SK-N-SH (cell line): Measurements from ENCODE around the gene SND1. TPM values are rescaled to one million over a fixed set of nuclear protein-coding genes. Genes with fewer than 3 reads are reported as not detected.
A peak's percentile ranks its signal among the peaks of the same experiment; 100 is the strongest.

ENCODE experiments used
- CTCF ChIA-PET: fragments of 300-600, 350-600 bp; formaldehyde crosslinking; extraction: SDS; loops from one replicate; lab custom pipeline; 2021; lab: Yijun Ruan, JAX
- POLR2A ChIA-PET: fragments of 350-600 bp; sonication (Branson Sonifier 250); formaldehyde crosslinking; extraction: SDS; loops from one replicate; lab custom pipeline; 2020; ENCODE audit warnings: antibody characterized with exemption, inconsistent platforms; lab: Yijun Ruan, JAX
- DNase-seq: peaks from one replicate; pipeline ENCODE4 v3.0.0; 2012
- H2AFZ ChIP-seq: fragments of 200-600 bp; sonication (generic); 2 replicates; pipeline ENCODE4 v1.8.1; 2016; ENCODE audit warnings: antibody characterized with exemption, mild to moderate bottlenecking, low read depth
- H3F3A ChIP-seq: fragments of 200-600 bp; sonication (generic); replicated peaks from 2 replicates; pipeline ENCODE3; 2016; ENCODE audit warnings: antibody characterized with exemption, mild to moderate bottlenecking; ENCODE audit not compliant: insufficient read depth
- H3K27ac ChIP-seq, 2 experiments: fragments of 200-500 bp in 1 of 2; fragments of 200-600 bp in 1 of 2; sonication (Bioruptor generic) in 1 of 2; sonication (generic), shearing (Covaris generic) in 1 of 2; 2 replicates each; pipeline versions ENCODE4 v1.5.1 to v1.6.1; 2014 to 2016; ENCODE audit warnings: low read depth in 2 of 2, inconsistent platforms in 1 of 2, low read length in 1 of 2, mild to moderate bottlenecking in 1 of 2, mixed read lengths in 1 of 2
- H3K27me3 ChIP-seq: fragments of 200-600 bp; sonication (generic), shearing (Covaris generic); 2 replicates; pipeline ENCODE4 v1.6.1; 2016; ENCODE audit warnings: mixed run types; ENCODE audit not compliant: insufficient read depth
- H3K36me3 ChIP-seq, 2 experiments: fragments of 200-500 bp in 1 of 2; fragments of 200-600 bp in 1 of 2; sonication (Bioruptor generic) in 1 of 2; sonication (generic) in 1 of 2; replicated peaks in 1 of 2; 2 replicates each; pipeline versions ENCODE3 to v1.5.1; 2014 to 2016; ENCODE audit warnings: low read length in 1 of 2, mild to moderate bottlenecking in 1 of 2; ENCODE audit not compliant: insufficient read depth in 2 of 2, control insufficient read depth in 1 of 2
- H3K4me1 ChIP-seq, 2 experiments: fragments of 200-500 bp in 1 of 2; fragments of 200-600 bp in 1 of 2; sonication (Bioruptor generic) in 1 of 2; sonication (generic), shearing (Covaris generic) in 1 of 2; 2 replicates each; pipeline versions ENCODE4 v1.5.1 to v1.6.1; 2014 to 2016; ENCODE audit warnings: low read depth in 1 of 2, low read length in 1 of 2, mixed run types in 1 of 2; ENCODE audit not compliant: insufficient read depth in 2 of 2, control insufficient read depth in 1 of 2
- H3K4me2 ChIP-seq: fragments of 200-600 bp; sonication (generic), shearing (Covaris generic); 2 replicates; pipeline ENCODE4 v1.6.1; 2017; ENCODE audit warnings: mixed run types
- H3K4me3 ChIP-seq, 2 experiments: fragments of 200-500 bp in 1 of 2; fragments of 200-600 bp in 1 of 2; sonication (Bioruptor generic) in 1 of 2; sonication (generic), shearing (Covaris generic) in 1 of 2; 2 replicates each; pipeline versions ENCODE4 v1.5.1 to v1.8.1; 2014 to 2016; ENCODE audit warnings: low read depth in 2 of 2, inconsistent platforms in 1 of 2, low read length in 1 of 2, mild to moderate bottlenecking in 1 of 2, mixed read lengths in 1 of 2, moderate library complexity in 1 of 2
- H3K79me2 ChIP-seq: fragments of 200-600 bp; sonication (generic); 2 replicates; pipeline ENCODE4 v1.8.1; 2017; ENCODE audit warnings: mild to moderate bottlenecking; ENCODE audit not compliant: insufficient read depth
- H3K9ac ChIP-seq: fragments of 200-600 bp; sonication (generic); 2 replicates; pipeline ENCODE4 v1.6.1; 2017; ENCODE audit warnings: mixed run types
- H3K9me2 ChIP-seq: fragments of 200-600 bp; sonication (generic); 2 replicates; pipeline ENCODE4 v1.6.1; 2017; ENCODE audit warnings: mixed run types
- H3K9me3 ChIP-seq: fragments of 200-600 bp; sonication (generic); 2 replicates; pipeline ENCODE4 v1.6.1; 2017; ENCODE audit warnings: mixed run types, mild to moderate bottlenecking, moderate library complexity
- H4K20me1 ChIP-seq: fragments of 200-600 bp; sonication (generic); 2 replicates; pipeline ENCODE4 v1.6.1; 2017; ENCODE audit warnings: mild to moderate bottlenecking, mixed run types; ENCODE audit not compliant: insufficient read depth
- CHD2 ChIP-seq: fragments of 150-350 bp; IDR thresholded peaks from 2 replicates; pipeline ENCODE4 v1.6.1; 2018; ENCODE audit warnings: low read length; ENCODE audit not compliant: partially characterized antibody
- CTCF ChIP-seq: fragments of 200-600 bp; sonication (generic); IDR thresholded peaks from 2 replicates; pipeline ENCODE4 v1.6.1; 2017; ENCODE audit warnings: antibody characterized with exemption, mild to moderate bottlenecking, moderate library complexity
- FOXJ3 ChIP-seq: sonication (generic); formaldehyde crosslinking; IDR thresholded peaks from 2 replicates; pipeline ENCODE4 v1.5.1; 2020; ENCODE audit warnings: mild to moderate bottlenecking, missing genetic modification reagents
- MAX ChIP-seq: IDR thresholded peaks from 2 replicates; pipeline ENCODE4 v1.4.0; 2012; ENCODE audit warnings: low read depth
- MEF2A ChIP-seq: IDR thresholded peaks from 2 replicates; pipeline ENCODE4 v1.4.0; 2012; ENCODE audit warnings: low read depth, borderline replicate concordance
- POLR2AphosphoS5 ChIP-seq: IDR thresholded peaks from 2 replicates; pipeline ENCODE4 v1.6.1; 2012; ENCODE audit warnings: low read depth, low read length
- REST ChIP-seq: IDR thresholded peaks from 2 replicates; pipeline ENCODE4 v1.6.1; 2012; ENCODE audit warnings: mild to moderate bottlenecking, low read depth, low read length, moderate library complexity
- RFX5 ChIP-seq: IDR thresholded peaks from 2 replicates; pipeline ENCODE4 v1.6.1; 2012; ENCODE audit warnings: mild to moderate bottlenecking, improper control_type of control experiment, low read length
- SIN3A ChIP-seq: IDR thresholded peaks from 2 replicates; pipeline ENCODE4 v1.6.1; 2012; ENCODE audit warnings: low read depth, mild to moderate bottlenecking, low read length, moderate library complexity, borderline replicate concordance
- TEAD4 ChIP-seq: IDR thresholded peaks from 2 replicates; pipeline ENCODE4 v1.4.0; 2012; ENCODE audit warnings: mild to moderate bottlenecking, borderline replicate concordance; ENCODE audit not compliant: insufficient read depth
- WGBS: methylation state at CpG from one replicate; pipeline ENCODE4 v1.1.6; 2017; ENCODE audit warnings: low lambda C conversion rate; 5-methylcytosine and 5-hydroxymethylcytosine counted together
- polyA plus RNA-seq, 3 experiments: library from polyadenylated mRNA; depleted of rRNA; stranded (reverse); fragments of >200 nt; gene quantifications; 2 replicates each; pipeline ENCODE4 v1.2.3, GENCODE V29; 2012
- TF ChIP-seq, protein P1 (sequence below): IDR thresholded peaks from 2 replicates; pipeline ENCODE4 v1.4.0; 2012; ENCODE audit warnings: low read depth, borderline replicate concordance

The SND1 gene
- polyA plus RNA-seq, 1 of the 3 experiments (the other 2 are of a cell fraction): 165 TPM

- peak overlapping the region; percentile 69; the same call in 1 of the 2 replicates for H2AFZ ChIP-seq
Measured at GRCh38 chr7:127652333-127653248, 597 bp downstream of the SND1 start.

More at GRCh38 chr7:127652333-127653248, 597 bp downstream of the SND1 start:
- H3F3A ChIP-seq: no peaks in the 10 kb centered on the region
- ChIA-PET POLR2A (interaction anchor here (1.8 kb wide), 1 partner anchor 64 kb away, joined by 5 read pairs; the partner anchor contains the start of gene ARF5), CTCF (interaction anchor here (0.8 kb wide), 1 partner anchor 56 kb away, joined by 3 read pairs; no protein-coding TSS in a partner anchor)
- no peaks in the 10 kb centered on the region for H3K27me3 ChIP-seq
- H3K36me3 ChIP-seq: peaks cover 8 to 11% of the 10 kb centered on the region in 2 experiments
- H4K20me1 ChIP-seq: peaks cover 45% of the 10 kb centered on the region
- H3K4me3 ChIP-seq: peak overlapping the region; percentile 84 to 95
- no peak for TF ChIP-seq CHD2
- TF ChIP-seq, protein P1, sequence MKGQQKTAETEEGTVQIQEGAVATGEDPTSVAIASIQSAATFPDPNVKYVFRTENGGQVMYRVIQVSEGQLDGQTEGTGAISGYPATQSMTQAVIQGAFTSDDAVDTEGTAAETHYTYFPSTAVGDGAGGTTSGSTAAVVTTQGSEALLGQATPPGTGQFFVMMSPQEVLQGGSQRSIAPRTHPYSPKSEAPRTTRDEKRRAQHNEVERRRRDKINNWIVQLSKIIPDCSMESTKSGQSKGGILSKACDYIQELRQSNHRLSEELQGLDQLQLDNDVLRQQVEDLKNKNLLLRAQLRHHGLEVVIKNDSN: 0 out of 2 replicates have a peak, but pooled peaks have one; percentile 16
- TF ChIP-seq REST: no peak
- TF ChIP-seq MEF2A: no peak
- no peak for TF ChIP-seq FOXJ3
- no peak for TF ChIP-seq CTCF
- no peak for TF ChIP-seq TEAD4
- TF ChIP-seq MAX: peak; percentile 10; the same call in 1 of the 2 replicates
- TF ChIP-seq SIN3A: no peak
- TF ChIP-seq POLR2AphosphoS5: no peak
- TF ChIP-seq RFX5: no peak
- TF ChIP-seq, all 33 proteins: peak for 2
- Histone ChIP-seq H3K9ac (peak overlapping the region; percentile 90), H3K27ac (peak overlapping the region; percentile 77 to 82), H3K4me2 (peak overlapping the region; percentile 79), H3K9me3 (no peaks in the 10 kb centered on the region), H3K4me1 (peaks cover 21 to 28% of the 10 kb centered on the region in 2 experiments), H3K9me2 (no peaks in the 10 kb centered on the region), H3K79me2 (peaks cover 55% of the 10 kb centered on the region)
- WGBS: 2% methylated on average over 37 of the region's 38 CpGs
- no peak for DNase-seq
